H9 (cell line): ENCODE measurements around the gene TRIM65. TPM values are rescaled to one million over a fixed set of nuclear protein-coding genes. Genes with fewer than 3 reads are reported as not detected.

Source experiments
- DNase-seq: peaks from one replicate; pipeline ENCODE4 v3.0.0-alpha.2; 2017
- H2AFZ ChIP-seq: one replicate; pipeline ENCODE4 v1.6.1; 2013; ENCODE audit warnings: mild to moderate bottlenecking, low read length, control low read depth, moderate library complexity
- H2AK5ac ChIP-seq: 2 replicates; pipeline ENCODE4 v1.6.1; 2013; ENCODE audit warnings: low read length, control low read depth, mixed read lengths; ENCODE audit not compliant: insufficient read length
- H2BK120ac ChIP-seq: one replicate; pipeline ENCODE4 v1.6.1; 2013; ENCODE audit warnings: low read depth, mild to moderate bottlenecking, low read length, control low read depth, inconsistent platforms; ENCODE audit not compliant: poor library complexity, severe bottlenecking
- H2BK12ac ChIP-seq: 2 replicates; pipeline ENCODE4 v1.6.1; 2013; ENCODE audit warnings: low read length, control low read depth, mixed read lengths, low read depth; ENCODE audit not compliant: insufficient read length
- H2BK15ac ChIP-seq: 2 replicates; pipeline ENCODE4 v1.6.1; 2013; ENCODE audit warnings: low read depth, low read length, control low read depth
- H2BK20ac ChIP-seq: one replicate; pipeline ENCODE4 v1.6.1; 2013; ENCODE audit warnings: low read depth, mild to moderate bottlenecking, low read length, control low read depth, inconsistent platforms; ENCODE audit not compliant: poor library complexity, severe bottlenecking
- H2BK5ac ChIP-seq: 2 replicates; pipeline ENCODE4 v1.6.1; 2013; ENCODE audit warnings: low read length, control low read depth, mixed read lengths; ENCODE audit not compliant: insufficient read length
- H3K14ac ChIP-seq: 2 replicates; pipeline ENCODE4 v1.6.1; 2013; ENCODE audit warnings: low read length, control low read depth; ENCODE audit not compliant: insufficient read depth
- H3K18ac ChIP-seq: 2 replicates; pipeline ENCODE4 v1.6.1; 2013; ENCODE audit warnings: low read depth, mild to moderate bottlenecking, mixed read lengths, low read length, control low read depth; ENCODE audit not compliant: insufficient read length
- H3K23ac ChIP-seq: 2 replicates; pipeline ENCODE4 v1.6.1; 2013; ENCODE audit warnings: low read length, control low read depth, mixed read lengths, low read depth; ENCODE audit not compliant: insufficient read length
- H3K23me2 ChIP-seq: 2 replicates; pipeline ENCODE4 v1.6.1; 2013; ENCODE audit warnings: low read depth, mild to moderate bottlenecking, mixed read lengths, low read length, control low read depth; ENCODE audit not compliant: insufficient read length, poor library complexity, severe bottlenecking
- H3K27ac ChIP-seq: 2 replicates; pipeline ENCODE4 v1.5.1; 2013; ENCODE audit warnings: low read length, control low read depth, mixed read lengths, low read depth; ENCODE audit not compliant: insufficient read length
- H3K27me3 ChIP-seq: 2 replicates; pipeline ENCODE4 v1.6.1; 2013; ENCODE audit warnings: low read length, control low read depth, inconsistent platforms; ENCODE audit not compliant: insufficient read depth
- H3K4ac ChIP-seq: 2 replicates; pipeline ENCODE4 v1.6.1; 2013; ENCODE audit warnings: low read depth, mild to moderate bottlenecking, control low read depth, inconsistent platforms, low read length, moderate library complexity
- H3K4me1 ChIP-seq: 2 replicates; pipeline ENCODE4 v1.6.1; 2013; ENCODE audit warnings: low read length, control low read depth, inconsistent platforms; ENCODE audit not compliant: insufficient read depth
- H3K4me2 ChIP-seq: 2 replicates; pipeline ENCODE4 v1.6.1; 2013; ENCODE audit warnings: low read length, control low read depth, mixed read lengths; ENCODE audit not compliant: insufficient read length, insufficient read depth
- H3K56ac ChIP-seq: 2 replicates; pipeline ENCODE4 v1.6.1; 2013; ENCODE audit warnings: low read depth, mild to moderate bottlenecking, mixed read lengths, low read length, control low read depth; ENCODE audit not compliant: insufficient read length
- H3K79me1 ChIP-seq: 2 replicates; pipeline ENCODE4 v1.6.1; 2013; ENCODE audit warnings: low read depth, mild to moderate bottlenecking, moderate library complexity, low read length, control low read depth, inconsistent platforms; ENCODE audit not compliant: insufficient read depth, poor library complexity, severe bottlenecking
- H3K79me2 ChIP-seq: 2 replicates; pipeline ENCODE4 v1.6.1; 2013; ENCODE audit warnings: low read length, control low read depth, inconsistent platforms; ENCODE audit not compliant: insufficient read depth
- H3K9ac ChIP-seq: 2 replicates; pipeline ENCODE4 v1.6.1; 2013; ENCODE audit warnings: low read length, control low read depth, mixed read lengths; ENCODE audit not compliant: insufficient read length; ENCODE audit errors: extremely low read depth
- H3K9me3 ChIP-seq: one replicate; pipeline ENCODE4 v1.6.1; 2013; ENCODE audit warnings: low read depth, low read length, inconsistent platforms; ENCODE audit not compliant: control insufficient read depth
- H3T11ph ChIP-seq: one replicate; pipeline ENCODE4 v1.6.1; 2013; ENCODE audit warnings: mild to moderate bottlenecking, low read length, control low read depth, inconsistent platforms
- H4K20me1 ChIP-seq: one replicate; pipeline ENCODE4 v1.6.1; 2013; ENCODE audit not compliant: control insufficient read depth, insufficient read length, insufficient read depth
- H4K5ac ChIP-seq: 2 replicates; pipeline ENCODE4 v1.6.1; 2013; ENCODE audit warnings: low read depth, mild to moderate bottlenecking, mixed read lengths, low read length, control low read depth; ENCODE audit not compliant: insufficient read length
- H4K8ac ChIP-seq: replicated peaks from 2 replicates; pipeline ENCODE4 v1.6.1; 2013; ENCODE audit warnings: low read length, control low read depth, mixed read lengths, low read depth; ENCODE audit not compliant: insufficient read length
- H4K91ac ChIP-seq: 2 replicates; pipeline ENCODE4 v1.6.1; 2013; ENCODE audit warnings: low read depth, mild to moderate bottlenecking, moderate library complexity, mixed read lengths, low read length, control low read depth; ENCODE audit not compliant: insufficient read length
- H3K27ac Mint-ChIP-seq, 3 experiments: 2 replicates in 2 of 3; 3 replicates in 1 of 3; pipeline ENCODE4 v1.8.0; 2020 to 2021; ENCODE audit warnings: mixed read lengths in 3 of 3, mild to moderate bottlenecking in 1 of 3, moderate library complexity in 1 of 3
- H3K27me3 Mint-ChIP-seq: 2 replicates; pipeline ENCODE4 v1.8.0; 2021; ENCODE audit warnings: low read depth, mild to moderate bottlenecking, moderate library complexity, mixed read lengths
- H3K36me3 Mint-ChIP-seq, 3 experiments: 2 replicates in 2 of 3; 3 replicates in 1 of 3; pipeline ENCODE4 v1.8.0; 2020 to 2021; ENCODE audit warnings: low read depth in 3 of 3, mixed read lengths in 3 of 3; ENCODE audit not compliant: insufficient read depth in 1 of 3
- H3K4me1 Mint-ChIP-seq, 2 experiments: 2 replicates each; pipeline ENCODE4 v1.8.0; 2020; ENCODE audit warnings: mixed read lengths in 2 of 2
- H3K4me3 Mint-ChIP-seq, 2 experiments: 2 replicates in 1 of 2; 3 replicates in 1 of 2; pipeline ENCODE4 v1.8.0; 2020 to 2021; ENCODE audit warnings: mild to moderate bottlenecking in 2 of 2, mixed read lengths in 2 of 2, moderate library complexity in 1 of 2
- H3K9me3 Mint-ChIP-seq, 2 experiments: 2 replicates in 1 of 2; 3 replicates in 1 of 2; pipeline ENCODE4 v1.8.0; 2020; ENCODE audit warnings: mild to moderate bottlenecking in 2 of 2, mixed read lengths in 2 of 2, moderate library complexity in 1 of 2
- WGBS: extraction: QIAGEN DNeasy Blood & Tissue Kit; methylation state at CpG from one replicate; pipeline ENCODE4 v1.1.7; 2013; ENCODE audit warnings: missing lambda C conversion rate, low lambda C conversion rate, mixed read lengths; ENCODE audit not compliant: insufficient read length; ENCODE audit errors: extremely low coverage; 5-methylcytosine and 5-hydroxymethylcytosine counted together
- total RNA-seq: library from RNA; stranded (reverse); gene quantifications from 2 replicates; pipeline ENCODE4 v1.2.1, GENCODE V29; 2021
- TF ChIP-seq, protein P1 (sequence below): fragments of 200-600 bp; sonication (generic); conservative IDR thresholded peaks from 3 replicates; pipeline ENCODE4 v1.8.0; 2021; ENCODE audit warnings: antibody characterized with exemption, mild to moderate bottlenecking

The TRIM65 gene
- total RNA-seq, 1 experiment from 2014 or later: 34.1 TPM

DNA sequence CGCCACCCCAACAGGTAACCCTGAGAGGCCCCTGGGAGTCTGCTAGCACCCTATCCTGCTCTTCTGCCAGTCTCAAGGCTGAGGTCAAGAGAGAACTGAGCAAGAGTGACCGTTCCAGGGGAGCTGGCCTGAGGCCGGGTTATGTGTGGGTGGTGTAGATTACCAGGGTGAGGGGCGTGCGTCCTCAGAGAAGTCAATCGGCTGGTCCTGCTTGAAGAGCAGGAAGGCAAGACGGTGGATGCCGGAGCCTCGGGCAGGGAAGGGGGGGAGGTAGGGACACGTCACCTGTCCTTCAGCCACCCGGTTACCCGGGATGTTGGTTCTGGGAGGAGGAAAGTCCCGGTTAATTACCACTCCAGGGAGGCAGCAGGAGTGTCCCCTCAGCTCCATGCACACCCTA lies 2.6 kb upstream of the TRIM65 start:
- TF ChIP-seq, protein P1, sequence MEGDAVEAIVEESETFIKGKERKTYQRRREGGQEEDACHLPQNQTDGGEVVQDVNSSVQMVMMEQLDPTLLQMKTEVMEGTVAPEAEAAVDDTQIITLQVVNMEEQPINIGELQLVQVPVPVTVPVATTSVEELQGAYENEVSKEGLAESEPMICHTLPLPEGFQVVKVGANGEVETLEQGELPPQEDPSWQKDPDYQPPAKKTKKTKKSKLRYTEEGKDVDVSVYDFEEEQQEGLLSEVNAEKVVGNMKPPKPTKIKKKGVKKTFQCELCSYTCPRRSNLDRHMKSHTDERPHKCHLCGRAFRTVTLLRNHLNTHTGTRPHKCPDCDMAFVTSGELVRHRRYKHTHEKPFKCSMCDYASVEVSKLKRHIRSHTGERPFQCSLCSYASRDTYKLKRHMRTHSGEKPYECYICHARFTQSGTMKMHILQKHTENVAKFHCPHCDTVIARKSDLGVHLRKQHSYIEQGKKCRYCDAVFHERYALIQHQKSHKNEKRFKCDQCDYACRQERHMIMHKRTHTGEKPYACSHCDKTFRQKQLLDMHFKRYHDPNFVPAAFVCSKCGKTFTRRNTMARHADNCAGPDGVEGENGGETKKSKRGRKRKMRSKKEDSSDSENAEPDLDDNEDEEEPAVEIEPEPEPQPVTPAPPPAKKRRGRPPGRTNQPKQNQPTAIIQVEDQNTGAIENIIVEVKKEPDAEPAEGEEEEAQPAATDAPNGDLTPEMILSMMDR: no peak
- H3K27ac ChIP-seq: no peak overlapping the region
- H3K18ac ChIP-seq: no peak overlapping the region
- DNase-seq: peak; percentile 30
- no peak overlapping the region for H2BK12ac ChIP-seq
- no peak overlapping the region for H2BK20ac ChIP-seq
- H4K91ac ChIP-seq: no peak overlapping the region
- WGBS: no CpG with 5 or more reads among the region's 13 CpGs
- H3K79me2 ChIP-seq: no peaks in the 10 kb centered on the region
- Mint-ChIP-seq H3K4me1 (peaks cover 18 to 24% of the 10 kb centered on the region in 2 experiments), H3K36me3 (peaks cover 17 to 47% (median 40%) of the 10 kb centered on the region in 3 experiments), H3K27me3 (no peaks in the 10 kb centered on the region; the same call in 1 of the 2 replicates), H3K9me3 (no peaks in the 10 kb centered on the region), H3K27ac (peak overlapping the region in 1 of 3 experiments; percentile 82; a peak in 1 of 7 replicates), H3K4me3 (no peak overlapping the region)
- no peak overlapping the region for H4K8ac ChIP-seq
- no peak overlapping the region for H3K4ac ChIP-seq
- no peak overlapping the region for H2BK120ac ChIP-seq
- no peak overlapping the region for H3T11ph ChIP-seq
- no peak overlapping the region for H2AFZ ChIP-seq
- no peak overlapping the region for H2BK15ac ChIP-seq
- no peaks in the 10 kb centered on the region; the same call in 1 of the 2 replicates for H3K4me1 ChIP-seq
- no peak overlapping the region for H3K9ac ChIP-seq
- H3K23ac ChIP-seq: no peak overlapping the region
- H3K79me1 ChIP-seq: no peaks in the 10 kb centered on the region
- no peaks in the 10 kb centered on the region for H3K9me3 ChIP-seq
- no peak overlapping the region for H3K56ac ChIP-seq
- no peaks in the 10 kb centered on the region for H4K20me1 ChIP-seq
- H3K23me2 ChIP-seq: peaks cover 13% of the 10 kb centered on the region
- no peak overlapping the region for H4K5ac ChIP-seq
- H3K14ac ChIP-seq: no peak overlapping the region
- H3K4me2 ChIP-seq: no peak overlapping the region
- no peak overlapping the region for H2AK5ac ChIP-seq
- no peaks in the 10 kb centered on the region for H3K27me3 ChIP-seq
- no peak overlapping the region for H2BK5ac ChIP-seq
